ENCODE data around the gene UMAD1.

UMAD1 gene

DNA sequence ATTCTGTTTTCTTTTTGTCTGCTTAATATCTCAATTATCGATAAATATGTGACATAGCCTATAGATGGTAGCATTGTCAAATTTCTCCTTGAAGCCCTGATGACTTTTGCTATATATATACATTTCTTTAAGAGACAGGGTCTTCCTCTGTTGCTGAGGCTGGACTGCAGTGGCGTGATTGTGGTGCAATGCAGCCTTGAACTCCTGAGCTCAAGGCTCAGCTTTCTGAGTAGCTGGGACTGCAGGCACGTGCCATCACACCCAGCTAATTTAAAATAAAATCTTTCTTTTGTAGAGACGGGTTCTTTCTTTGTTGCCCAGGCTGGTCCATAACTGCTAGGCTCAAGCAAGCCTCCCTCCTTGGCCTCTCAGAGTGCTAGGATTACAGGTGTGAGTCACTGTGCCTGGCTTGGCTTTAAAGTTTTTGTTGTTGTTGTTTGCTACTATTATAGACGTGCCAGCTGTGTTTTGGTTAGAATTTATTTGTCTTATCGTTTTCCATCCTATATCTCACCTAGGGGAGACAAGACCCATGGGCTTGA, 7.0 kb downstream of the UMAD1 start:
- H3K27me3 ChIP-seq (ENCODE audit: insufficient read depth, low read length, poor library complexity, severe bottlenecking): no peaks in the 10 kb centered on the region
- no peaks in the 10 kb centered on the region for H4K20me1 ChIP-seq (ENCODE audit: insufficient read depth, low read length, poor library complexity, severe bottlenecking)
- H3K36me3 ChIP-seq (ENCODE audit: insufficient read depth, low read length): no peaks in the 10 kb centered on the region
- H3K4me1 ChIP-seq (ENCODE audit: insufficient read depth, low read length, poor library complexity, severe bottlenecking): peaks cover 20% of the 10 kb centered on the region
- TF ChIP-seq CTCF (conservative IDR thresholded peaks at IDR 0.05; ENCODE audit: low read length): no peak; the same call in 1 of the 2 replicates
- no peak for TF ChIP-seq EZH2phosphoT487 (IDR thresholded peaks at IDR 0.05; ENCODE audit: borderline replicate concordance)
- H3K4me3 ChIP-seq (ENCODE audit: low read length, poor library complexity, severe bottlenecking): no peak overlapping the region
- peaks cover 38% of the 10 kb centered on the region; the same call in 1 of the 2 replicates for H3K79me2 ChIP-seq (ENCODE audit: insufficient read depth, low read length)
- H2AFZ ChIP-seq (ENCODE audit: low read length): no peak overlapping the region
- H3K9me3 ChIP-seq (ENCODE audit: insufficient read depth, low read depth, low read length): no peaks in the 10 kb centered on the region
- H3K9me2 ChIP-seq (replicated peaks; ENCODE audit: low read depth, low read length): no peaks in the 10 kb centered on the region
- H3F3A ChIP-seq (ENCODE audit: low read depth): no peaks in the 10 kb centered on the region
- no peak overlapping the region for H3K4me2 ChIP-seq (ENCODE audit: low read depth, low read length, poor library complexity, severe bottlenecking)
- H3K9ac ChIP-seq (ENCODE audit: low read depth, low read length, poor library complexity, severe bottlenecking): no peak overlapping the region

GRCh38 chr7:7650682-7651206, 10.2 kb downstream of the UMAD1 start:
- Histone ChIP-seq H3K27me3 (ENCODE audit: insufficient read depth, low read length, poor library complexity, severe bottlenecking) (no peaks in the 10 kb centered on the region), H3K4me1 (ENCODE audit: insufficient read depth, low read length, poor library complexity, severe bottlenecking) (peaks cover 31% of the 10 kb centered on the region), H3K79me2 (ENCODE audit: insufficient read depth, low read length) (peaks cover 41% of the 10 kb centered on the region), H3K36me3 (ENCODE audit: insufficient read depth, low read length) (no peaks in the 10 kb centered on the region), H2AFZ (ENCODE audit: low read length) (no peak overlapping the region), H3K9me2 (replicated peaks; ENCODE audit: low read depth, low read length) (no peaks in the 10 kb centered on the region), H3K4me3 (ENCODE audit: low read length, poor library complexity, severe bottlenecking) (no peak overlapping the region), H3F3A (ENCODE audit: low read depth) (no peaks in the 10 kb centered on the region), H3K4me2 (ENCODE audit: low read depth, low read length, poor library complexity, severe bottlenecking) (no peak overlapping the region), H3K9me3 (ENCODE audit: insufficient read depth, low read depth, low read length) (no peaks in the 10 kb centered on the region), H4K20me1 (ENCODE audit: insufficient read depth, low read length, poor library complexity, severe bottlenecking) (no peaks in the 10 kb centered on the region), H3K9ac (ENCODE audit: low read depth, low read length, poor library complexity, severe bottlenecking) (no peak overlapping the region)
- TF ChIP-seq EZH2phosphoT487 (IDR thresholded peaks at IDR 0.05; ENCODE audit: borderline replicate concordance) (no peak), CTCF (conservative IDR thresholded peaks at IDR 0.05; ENCODE audit: low read length) (no peak)

- Histone ChIP-seq H3K4me2 (ENCODE audit: low read depth, low read length, poor library complexity, severe bottlenecking) (peak overlapping the region; percentile 39), H4K20me1 (ENCODE audit: insufficient read depth, low read length, poor library complexity, severe bottlenecking) (no peaks in the 10 kb centered on the region), H3K4me1 (ENCODE audit: insufficient read depth, low read length, poor library complexity, severe bottlenecking) (peaks cover 31% of the 10 kb centered on the region), H3K9me3 (ENCODE audit: insufficient read depth, low read depth, low read length) (no peaks in the 10 kb centered on the region), H2AFZ (ENCODE audit: low read length) (peak overlapping the region; percentile 18; the same call in 1 of the 2 replicates), H3K4me3 (ENCODE audit: low read length, poor library complexity, severe bottlenecking) (no peak overlapping the region), H3K9ac (ENCODE audit: low read depth, low read length, poor library complexity, severe bottlenecking) (peak overlapping the region; percentile 35), H3K36me3 (ENCODE audit: insufficient read depth, low read length) (no peaks in the 10 kb centered on the region), H3K79me2 (ENCODE audit: insufficient read depth, low read length) (peaks cover 36% of the 10 kb centered on the region), H3K27me3 (ENCODE audit: insufficient read depth, low read length, poor library complexity, severe bottlenecking) (no peaks in the 10 kb centered on the region), H3K9me2 (replicated peaks; ENCODE audit: low read depth, low read length) (no peaks in the 10 kb centered on the region), H3F3A (ENCODE audit: low read depth) (no peaks in the 10 kb centered on the region)
- TF ChIP-seq CTCF (conservative IDR thresholded peaks at IDR 0.05; ENCODE audit: low read length): no peak
- no peak for TF ChIP-seq EZH2phosphoT487 (IDR thresholded peaks at IDR 0.05; ENCODE audit: borderline replicate concordance)
Observed at GRCh38 chr7:7651479-7651878, 10.9 kb downstream of the UMAD1 start.
